Neural cell (in vitro differentiated cells): Measurements from ENCODE around the gene SIK3.

ENCODE experiments used
- CTCF ChIP-seq: fragments of 450-650 bp; IDR thresholded peaks from 2 replicates; pipeline ENCODE4 v1.5.1; 2014; ENCODE audit warnings: antibody characterized with exemption, mild to moderate bottlenecking, moderate library complexity; ENCODE audit not compliant: poor library complexity, severe bottlenecking
- EP300 ChIP-seq: fragments of 450-650 bp; conservative IDR thresholded peaks from 2 replicates; pipeline ENCODE4 v1.6.1; 2014; ENCODE audit warnings: antibody characterized with exemption, mild to moderate bottlenecking, moderate library complexity; ENCODE audit not compliant: poor library complexity, severe bottlenecking

- TF ChIP-seq CTCF (no peak), EP300 (no peak)
Measured at GRCh38 chr11:117122556-117122955, 24.3 kb upstream of the SIK3 start.
